GM10266 (cell line): ENCODE results near the gene PIGH.

Experiments
- DNase-seq: peaks from one replicate; pipeline ENCODE4 v3.0.0; 2012; ENCODE audit errors: extremely low spot score
- CTCF ChIP-seq: IDR thresholded peaks from 2 replicates; pipeline ENCODE4 v1.5.1; 2012; ENCODE audit warnings: mild to moderate bottlenecking, low read depth; ENCODE audit not compliant: control insufficient read depth, insufficient read depth; ENCODE audit errors: missing control alignments

Gene PIGH

GRCh38 chr14:67586369-67586768, 13.7 kb downstream of the PIGH start:
- DNase-seq, result no peak
- TF ChIP-seq CTCF, result no peak

- no peak for DNase-seq
- no peak for TF ChIP-seq CTCF
Measured at GRCh38 chr14:67584978-67585377, 15.1 kb downstream of the PIGH start.

GRCh38 chr14:67583711-67584644, 16.1 kb downstream of the PIGH start:
- DNase-seq, result peak; percentile 74
- peak; percentile 81 for TF ChIP-seq CTCF

- TF ChIP-seq CTCF, result no peak
- no peak for DNase-seq
Measured at GRCh38 chr14:67582061-67582460, 18.0 kb downstream of the PIGH start.

- no peak for DNase-seq
- no peak for TF ChIP-seq CTCF
Measured at GRCh38 chr14:67581643-67582042, 18.4 kb downstream of the PIGH start.

GRCh38 chr14:67580336-67581171, 19.5 kb downstream of the PIGH start:
- no peak for TF ChIP-seq CTCF
- DNase-seq, result no peak
